NCI-H1092 treated with DMSO at 0.1 percent for 48 hours (cell line): ENCODE results near the gene POLR3H.

Experiments used
- DNase-seq: peaks from one replicate; lab custom pipeline; 2025; lab: John Stamatoyannopoulos, UW

Gene POLR3H

GRCh38 chr22:41535244-41535643 is 9.0 kb downstream of the POLR3H start:
- DNase-seq, result no peak

- DNase-seq, result no peak
These were observed 10.1 kb downstream of the POLR3H start for GRCh38 chr22:41534219-41534618.

- peak; percentile 35 for DNase-seq
These were observed 11.1 kb downstream of the POLR3H start for GRCh38 chr22:41532908-41533825.

- no peak for DNase-seq
These were observed 12.4 kb downstream of the POLR3H start for GRCh38 chr22:41531715-41532477.

GRCh38 chr22:41530890-41531714 is 13.2 kb downstream of the POLR3H start:
- DNase-seq, result no peak

- DNase-seq, result no peak
These were observed 15.2 kb downstream of the POLR3H start for GRCh38 chr22:41528938-41529561.

- DNase-seq, result no peak
These were observed 16.0 kb downstream of the POLR3H start for GRCh38 chr22:41528132-41528766.

- DNase-seq, result no peak
These were observed 17.2 kb downstream of the POLR3H start for GRCh38 chr22:41526830-41527799.

- DNase-seq, result no peak
These were observed 17.9 kb downstream of the POLR3H start for GRCh38 chr22:41526226-41526829.

GRCh38 chr22:41525450-41526225 is 18.6 kb downstream of the POLR3H start:
- no peak for DNase-seq

GRCh38 chr22:41524809-41525449 is 19.3 kb downstream of the POLR3H start:
- DNase-seq, result no peak

- DNase-seq, result no peak
These were observed 20.0 kb downstream of the POLR3H start for GRCh38 chr22:41524251-41524661.

- no peak for DNase-seq
These were observed 20.6 kb downstream of the POLR3H start for GRCh38 chr22:41523464-41524221.

GRCh38 chr22:41522813-41523212 is 21.5 kb downstream of the POLR3H start:
- DNase-seq, result no peak

- no peak for DNase-seq
These were observed 23.1 kb downstream of the POLR3H start for GRCh38 chr22:41521126-41521525.

GRCh38 chr22:41518048-41518347 is 26.3 kb downstream of the POLR3H start:
- no peak for DNase-seq

- peak; percentile 32 for DNase-seq
These were observed 26.9 kb downstream of the POLR3H start for GRCh38 chr22:41517172-41518047.
